K562 (cell line): ENCODE data around the gene MAN2A1. TPM values are rescaled to one million over a fixed set of nuclear protein-coding genes. Genes with fewer than 3 reads are reported as not detected.

ENCODE experiments used
- ATAC-seq: fragments of 200-7000 bp; cut with Tn5 transposase; 3 replicates; pipeline ENCODE4 v1.9.1; 2020; ENCODE audit warnings: moderate library complexity
- BruUV-seq: library from RNA; stranded (reverse); fragments of 400-500 nt; replicated peaks from 2 replicates; lab custom pipeline; 2021; lab: Mats Ljungman, UMichigan
- CTCF ChIA-PET: fragments of 300-600 bp; formaldehyde crosslinking; extraction: SDS; loops from one replicate; lab custom pipeline; 2021; ENCODE audit warnings: low intra/inter-chr PET ratio; lab: Yijun Ruan, JAX
- POLR2A ChIA-PET: fragments of 300-600, 350-650 bp; sonication (Branson Sonifier 250); formaldehyde crosslinking; extraction: SDS; loops from one replicate; lab custom pipeline; 2021; ENCODE audit warnings: antibody characterized with exemption, inconsistent platforms; lab: Yijun Ruan, JAX
- DNase-seq, 4 experiments: peaks; one replicate each; pipeline versions ENCODE4 v3.0.0 to v3.0.0-alpha.2; 2011 to 2018; ENCODE audit warnings: low spot score in 3 of 4, mixed read lengths in 3 of 4; ENCODE audit errors: extremely low read depth in 1 of 4
- FAIRE-seq: peaks from 2 replicates; lab custom pipeline; 2011; peaks lifted over from hg19 to GRCh38; lab: Jason Lieb, UNC
- H2AFZ ChIP-seq: 2 replicates; pipeline ENCODE4 v1.6.0; 2011; ENCODE audit warnings: low read depth, low read length, control low read depth, inconsistent platforms
- H3K27ac ChIP-seq: fragments of 200-600 bp; 3 replicates; pipeline ENCODE4 v1.8.0; 2011; ENCODE audit warnings: low read depth, mild to moderate bottlenecking, control low read depth, inconsistent platforms, low read length, moderate library complexity, mixed read lengths; ENCODE audit errors: extremely low read depth
- H3K27me3 ChIP-seq, 2 experiments: fragments of 300-600 bp in 1 of 2; 2 replicates in 1 of 2; 3 replicates in 1 of 2; pipeline versions ENCODE4 v1.6.0 to v1.8.0; 2011; ENCODE audit warnings: inconsistent platforms in 2 of 2, low read length in 2 of 2, mild to moderate bottlenecking in 1 of 2, mixed read lengths in 1 of 2, moderate library complexity in 1 of 2; ENCODE audit not compliant: control insufficient read depth in 2 of 2, insufficient read depth in 2 of 2
- H3K36me3 ChIP-seq: fragments of 300-600 bp; 3 replicates; pipeline ENCODE4 v1.8.0; 2011; ENCODE audit warnings: mild to moderate bottlenecking, low read length, inconsistent platforms; ENCODE audit not compliant: control insufficient read depth, insufficient read depth
- H3K4me1 ChIP-seq, 2 experiments: fragments of 200-600 bp in 1 of 2; replicated peaks in 1 of 2; 2 replicates in 1 of 2; 3 replicates in 1 of 2; pipeline versions ENCODE4 v1.5.1 to v1.8.0; 2011; ENCODE audit warnings: inconsistent platforms in 2 of 2, low read length in 2 of 2, mild to moderate bottlenecking in 1 of 2, mixed read lengths in 1 of 2, moderate library complexity in 1 of 2; ENCODE audit not compliant: control insufficient read depth in 2 of 2, insufficient read depth in 2 of 2
- H3K4me2 ChIP-seq: 2 replicates; pipeline ENCODE4 v1.6.1; 2011; ENCODE audit warnings: low read length, control low read depth, inconsistent platforms, mixed read lengths; ENCODE audit not compliant: insufficient read depth
- H3K4me3 ChIP-seq: fragments of 200-600 bp; sonication (generic), shearing (Covaris generic); 2 replicates; pipeline ENCODE4 v1.5.1; 2016; ENCODE audit warnings: control low read depth, inconsistent platforms
- H3K79me2 ChIP-seq: fragments of 200-600 bp; 3 replicates; pipeline ENCODE4 v1.8.0; 2011; ENCODE audit warnings: low read length, inconsistent platforms; ENCODE audit not compliant: control insufficient read depth, insufficient read depth
- H3K9ac ChIP-seq, 2 experiments: 2 replicates each; pipeline versions ENCODE4 v1.6.0 to v1.6.1; 2011; ENCODE audit warnings: low read depth in 2 of 2, low read length in 2 of 2, control low read depth in 1 of 2, inconsistent platforms in 1 of 2, mild to moderate bottlenecking in 1 of 2, mixed read lengths in 1 of 2; ENCODE audit not compliant: insufficient read depth in 1 of 2
- H3K9me1 ChIP-seq: one replicate; pipeline ENCODE4 v1.6.0; 2011; ENCODE audit warnings: inconsistent platforms, mild to moderate bottlenecking, low read length, moderate library complexity; ENCODE audit not compliant: control insufficient read depth, insufficient read depth
- H3K9me3 ChIP-seq: replicated peaks from 2 replicates; pipeline ENCODE4 v1.5.1; 2011; ENCODE audit warnings: low read depth, low read length, inconsistent platforms; ENCODE audit not compliant: control insufficient read depth, insufficient read depth
- H4K20me1 ChIP-seq: replicated peaks from 2 replicates; pipeline ENCODE4 v1.6.1; 2011; ENCODE audit warnings: low read length, inconsistent platforms, mixed read lengths; ENCODE audit not compliant: control insufficient read depth, insufficient read depth
- CBFA2T2 ChIP-seq: fragments of 450-650 bp; conservative IDR thresholded peaks from 2 replicates; pipeline ENCODE4 v1.6.1; 2017; ENCODE audit warnings: mild to moderate bottlenecking
- CBFA2T3 ChIP-seq: fragments of 450-650 bp; IDR thresholded peaks from 2 replicates; pipeline ENCODE4 v1.6.1; 2017
- CBFB ChIP-seq: sonication (generic); formaldehyde crosslinking; IDR thresholded peaks from 2 replicates; pipeline ENCODE4 v1.4.0; 2020; ENCODE audit warnings: mild to moderate bottlenecking, missing genetic modification reagents
- ESRRA ChIP-seq: fragments of 450-650 bp; IDR thresholded peaks from 2 replicates; pipeline ENCODE4 v1.6.1; 2014; ENCODE audit warnings: low read depth, mild to moderate bottlenecking, moderate library complexity, borderline replicate concordance
- KAT8 ChIP-seq: fragments of 450-650 bp; IDR thresholded peaks from 2 replicates; pipeline ENCODE4 v1.6.1; 2016; ENCODE audit warnings: low read depth, mild to moderate bottlenecking
- NFATC3 ChIP-seq: fragments of 450-650 bp; IDR thresholded peaks from 2 replicates; pipeline ENCODE4 v1.6.1; 2017; ENCODE audit warnings: mild to moderate bottlenecking
- NRF1 ChIP-seq, 2 experiments: fragments of 450-650 bp; IDR thresholded peaks in 1 of 2; conservative IDR thresholded peaks in 1 of 2; 2 replicates each; pipeline ENCODE4 v1.6.1; 2014; ENCODE audit warnings: mild to moderate bottlenecking in 2 of 2
- RBM22 ChIP-seq: fragments of 200-400 bp; formaldehyde crosslinking; IDR thresholded peaks from 2 replicates; pipeline ENCODE4 v1.6.1; 2018; ENCODE audit warnings: low read length, low read depth; ENCODE audit not compliant: poor library complexity, severe bottlenecking
- SLC30A9 ChIP-seq: fragments of 250-450 bp; sonication (Bioruptor Pico); IDR thresholded peaks from 2 replicates; pipeline ENCODE4 v1.8.0; 2022; ENCODE audit warnings: mild to moderate bottlenecking, moderate library complexity
- SPI1 ChIP-seq: IDR thresholded peaks from 2 replicates; pipeline ENCODE4 v1.6.1; 2011; ENCODE audit warnings: low read depth, low read length, control low read depth, borderline replicate concordance
- TAL1 ChIP-seq: fragments of 450-650 bp; IDR thresholded peaks from 2 replicates; pipeline ENCODE4 v1.6.1; 2016; ENCODE audit warnings: mild to moderate bottlenecking
- ZNF124 ChIP-seq: sonication (generic); formaldehyde crosslinking; IDR thresholded peaks from 2 replicates; pipeline ENCODE4 v1.8.1; 2022; ENCODE audit warnings: missing genetic modification reagents
- ZNF174 ChIP-seq: fragments of 250-450 bp; sonication (Bioruptor Pico); IDR thresholded peaks from 2 replicates; pipeline ENCODE4 v1.4.0; 2020; ENCODE audit warnings: mild to moderate bottlenecking
- ZNF324 ChIP-seq: fragments of 250-450 bp; sonication (Bioruptor Pico); IDR thresholded peaks from 2 replicates; pipeline ENCODE4 v1.4.0; 2020; ENCODE audit warnings: mild to moderate bottlenecking
- ZNF586 ChIP-seq: fragments of 450-650 bp; formaldehyde crosslinking; conservative IDR thresholded peaks from 2 replicates; pipeline ENCODE4 v1.4.0; 2020; ENCODE audit warnings: mild to moderate bottlenecking, moderate library complexity
- ZNF707 ChIP-seq: fragments of 250-450 bp; sonication (Bioruptor Pico); conservative IDR thresholded peaks from 2 replicates; pipeline ENCODE4 v1.8.0; 2022; ENCODE audit warnings: inconsistent platforms, mild to moderate bottlenecking, moderate library complexity
- WGBS: fragments of 100-300 bp; shearing (Covaris generic); methylation state at CpG from one replicate; pipeline ENCODE4 v1.1.6; 2016; ENCODE audit warnings: low coverage, mixed read lengths; ENCODE audit not compliant: insufficient coverage; ENCODE audit errors: missing lambda C conversion rate; 5-methylcytosine and 5-hydroxymethylcytosine counted together
- in situ Hi-C: fragments of 300-500 bp; cut with MboI; formaldehyde crosslinking; loops from 4 replicates; pipeline ENCODE4 v1.15.0; 2018; ENCODE audit warnings: inconsistent platforms, mixed read lengths
- intact Hi-C: fragments of 100-400 bp; cut with micrococcal nuclease; formaldehyde crosslinking; loops from 2 replicates; pipeline ENCODE4 v1.14.2; 2022
- polyA plus RNA-seq, 8 experiments: library from polyadenylated mRNA; depleted of rRNA in 4 of 8; stranded (reverse) in 5 of 8; unstranded in 3 of 8; fragments of >200 nt; fragmentation: Nextera tagmentation in 2 of 8; fragmentation: Illumina TruSeq in 1 of 8; extraction: Ambion mirVana in 2 of 8; extraction: Trizol in 1 of 8; gene quantifications; 2 replicates each; pipeline versions ENCODE4 v1.2.1 to v1.2.3, GENCODE V29; 2011 to 2014; ENCODE audit warnings: inconsistent platforms in 1 of 8, missing spikeins in 1 of 8
- total RNA-seq, 7 experiments: library from RNA; depleted of rRNA in 6 of 7; stranded (reverse); fragments of >200 nt in 6 of 7; fragmentation: Illumina TruSeq in 2 of 7; extraction: Trizol in 2 of 7; gene quantifications; 2 replicates each; pipeline versions ENCODE4 v1.2.1 to v1.2.3, GENCODE V29; 2011 to 2021; ENCODE audit warnings: low replicate concordance in 1 of 7
- TF ChIP-seq, protein P1 (sequence below): sonication (generic); IDR thresholded peaks from 2 replicates; pipeline ENCODE4 v1.6.1; 2016
- TF ChIP-seq, protein P2 (sequence below): fragments of 450-650 bp; IDR thresholded peaks from 2 replicates; pipeline ENCODE4 v1.7.0; 2016; ENCODE audit warnings: borderline replicate concordance
- TF ChIP-seq, protein P3 (sequence below): fragments of 200-400 bp; formaldehyde crosslinking; IDR thresholded peaks from 2 replicates; pipeline ENCODE4 v1.6.1; 2017; ENCODE audit warnings: mild to moderate bottlenecking, low read depth, low read length, moderate library complexity

The MAN2A1 gene
- total and polyA plus RNA-seq, 9 of the 15 experiments (the other 6 are each of a cell fraction or from before 2014, with no cell fraction given): 5.2 to 32.0 (median 19.8) TPM

- TF ChIP-seq SPI1 (0 out of 2 replicates have a peak, but pooled peaks have one; percentile 9), CBFB (no peak), ZNF707 (no peak), SLC30A9 (CRISPR knock-in tag) (no peak), CBFA2T3 (peak; percentile 85), TAL1 (peak; percentile 64), CBFA2T2 (peak; percentile 70), ESRRA (peak; percentile 90)
- TF ChIP-seq, protein P1, sequence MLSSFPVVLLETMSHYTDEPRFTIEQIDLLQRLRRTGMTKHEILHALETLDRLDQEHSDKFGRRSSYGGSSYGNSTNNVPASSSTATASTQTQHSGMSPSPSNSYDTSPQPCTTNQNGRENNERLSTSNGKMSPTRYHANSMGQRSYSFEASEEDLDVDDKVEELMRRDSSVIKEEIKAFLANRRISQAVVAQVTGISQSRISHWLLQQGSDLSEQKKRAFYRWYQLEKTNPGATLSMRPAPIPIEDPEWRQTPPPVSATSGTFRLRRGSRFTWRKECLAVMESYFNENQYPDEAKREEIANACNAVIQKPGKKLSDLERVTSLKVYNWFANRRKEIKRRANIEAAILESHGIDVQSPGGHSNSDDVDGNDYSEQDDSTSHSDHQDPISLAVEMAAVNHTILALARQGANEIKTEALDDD: peak; percentile 67; the same call in 1 of the 2 replicates
These were observed 53.4 kb downstream of the MAN2A1 start (continued) for GRCh38 chr5:109743041-109743531.

DNA sequence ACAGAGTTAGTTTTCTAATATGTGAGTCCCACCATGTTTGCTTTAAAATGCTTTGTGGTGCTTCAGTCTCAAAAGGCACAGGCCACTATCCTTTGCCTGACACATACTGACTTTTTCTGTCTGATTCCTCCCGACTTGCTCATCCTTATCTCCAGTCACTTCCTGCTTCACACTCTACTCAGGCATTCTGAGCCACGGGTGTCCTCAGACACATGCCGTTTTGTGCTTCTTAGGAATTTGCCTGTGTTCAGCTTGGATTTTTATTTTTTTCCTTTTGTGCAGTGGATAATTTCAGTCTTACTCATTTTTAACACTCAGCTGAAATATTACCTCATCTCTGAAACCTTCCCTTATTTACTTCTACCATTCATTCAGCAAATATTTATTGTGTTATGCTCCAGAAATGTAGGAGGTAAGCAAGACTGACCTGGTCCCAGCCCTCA, 54.1 kb downstream of the MAN2A1 start:
- intact Hi-C loops: no loop called here
- H2AFZ ChIP-seq: peak overlapping the region; percentile 20
- TF ChIP-seq ZNF324 (CRISPR knock-in tag) (no peak), RBM22 (no peak), NRF1 (conservative IDR thresholded peaks at IDR 0.05 in 1 of 2, IDR thresholded peaks at IDR 0.05 in 1 of 2) (peak in 1 of 2 experiments; percentile 33; a peak in 2 of 4 replicates), NFATC3 (no peak), ZNF124 (CRISPR knock-in tag) (no peak), KAT8 (no peak), ZNF586 (CRISPR knock-in tag) (no peak), ZNF174 (CRISPR knock-in tag) (no peak)
- TF ChIP-seq, protein P2, sequence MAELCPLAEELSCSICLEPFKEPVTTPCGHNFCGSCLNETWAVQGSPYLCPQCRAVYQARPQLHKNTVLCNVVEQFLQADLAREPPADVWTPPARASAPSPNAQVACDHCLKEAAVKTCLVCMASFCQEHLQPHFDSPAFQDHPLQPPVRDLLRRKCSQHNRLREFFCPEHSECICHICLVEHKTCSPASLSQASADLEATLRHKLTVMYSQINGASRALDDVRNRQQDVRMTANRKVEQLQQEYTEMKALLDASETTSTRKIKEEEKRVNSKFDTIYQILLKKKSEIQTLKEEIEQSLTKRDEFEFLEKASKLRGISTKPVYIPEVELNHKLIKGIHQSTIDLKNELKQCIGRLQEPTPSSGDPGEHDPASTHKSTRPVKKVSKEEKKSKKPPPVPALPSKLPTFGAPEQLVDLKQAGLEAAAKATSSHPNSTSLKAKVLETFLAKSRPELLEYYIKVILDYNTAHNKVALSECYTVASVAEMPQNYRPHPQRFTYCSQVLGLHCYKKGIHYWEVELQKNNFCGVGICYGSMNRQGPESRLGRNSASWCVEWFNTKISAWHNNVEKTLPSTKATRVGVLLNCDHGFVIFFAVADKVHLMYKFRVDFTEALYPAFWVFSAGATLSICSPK: no peak
- TF ChIP-seq, protein P3, sequence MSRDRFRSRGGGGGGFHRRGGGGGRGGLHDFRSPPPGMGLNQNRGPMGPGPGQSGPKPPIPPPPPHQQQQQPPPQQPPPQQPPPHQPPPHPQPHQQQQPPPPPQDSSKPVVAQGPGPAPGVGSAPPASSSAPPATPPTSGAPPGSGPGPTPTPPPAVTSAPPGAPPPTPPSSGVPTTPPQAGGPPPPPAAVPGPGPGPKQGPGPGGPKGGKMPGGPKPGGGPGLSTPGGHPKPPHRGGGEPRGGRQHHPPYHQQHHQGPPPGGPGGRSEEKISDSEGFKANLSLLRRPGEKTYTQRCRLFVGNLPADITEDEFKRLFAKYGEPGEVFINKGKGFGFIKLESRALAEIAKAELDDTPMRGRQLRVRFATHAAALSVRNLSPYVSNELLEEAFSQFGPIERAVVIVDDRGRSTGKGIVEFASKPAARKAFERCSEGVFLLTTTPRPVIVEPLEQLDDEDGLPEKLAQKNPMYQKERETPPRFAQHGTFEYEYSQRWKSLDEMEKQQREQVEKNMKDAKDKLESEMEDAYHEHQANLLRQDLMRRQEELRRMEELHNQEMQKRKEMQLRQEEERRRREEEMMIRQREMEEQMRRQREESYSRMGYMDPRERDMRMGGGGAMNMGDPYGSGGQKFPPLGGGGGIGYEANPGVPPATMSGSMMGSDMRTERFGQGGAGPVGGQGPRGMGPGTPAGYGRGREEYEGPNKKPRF: no peak

More for the DNA sequence above, 54.1 kb downstream of the MAN2A1 start:
- 7% methylated on average over 3 of the region's 3 CpGs for WGBS
- H4K20me1 ChIP-seq: no peaks in the 10 kb centered on the region
- peak overlapping the region in 1 of 2 experiments; percentile 21; a peak in 2 of 4 replicates for H3K9ac ChIP-seq
- ChIA-PET CTCF (no interaction called here), POLR2A (interaction anchor here (1.1 kb wide), 1 partner anchor 53 kb away, joined by 7 read pairs; no protein-coding TSS in a partner anchor)
- peak; percentile 93 for FAIRE-seq
- peak overlapping the region; percentile 55 for H3K4me2 ChIP-seq
- peak overlapping the region; percentile 58 for H3K27ac ChIP-seq
- peak; percentile 90 for ATAC-seq
- no TSS peak for BruUV-seq
- no peaks in the 10 kb centered on the region for H3K27me3 ChIP-seq
- peaks cover 13% of the 10 kb centered on the region; the same call in 2 of the 3 replicates for H3K79me2 ChIP-seq
- peaks cover 7 to 18% of the 10 kb centered on the region in 2 experiments for H3K4me1 ChIP-seq
- no peaks in the 10 kb centered on the region for H3K36me3 ChIP-seq
- DNase-seq: peak; percentile 20 to 74 (median 50)
- in situ Hi-C loops: no loop called here
- no peak overlapping the region for H3K4me3 ChIP-seq
- no peaks in the 10 kb centered on the region for H3K9me1 ChIP-seq
- H3K9me3 ChIP-seq: no peaks in the 10 kb centered on the region
